ENCODE data around the gene KCNH1. TPM values are rescaled to one million over a fixed set of nuclear protein-coding genes. Genes with fewer than 3 reads are reported as not detected.

KCNH1 gene
- total and polyA plus RNA-seq, 2 experiments from 2014 or later, result 0.28 TPM; not detected in 1

- no peak for TF ChIP-seq EZH2phosphoT487 (IDR thresholded peaks at IDR 0.05; ENCODE audit: unreplicated experiment)
- no peak for TF ChIP-seq ZNF114 (CRISPR knock-in tag; IDR thresholded peaks at IDR 0.05)
- TF ChIP-seq CTCF (conservative IDR thresholded peaks at IDR 0.05; ENCODE audit: low read depth in 2 of 2), result no peak
- TF ChIP-seq POLR2AphosphoS5 (IDR thresholded peaks at IDR 0.05; ENCODE audit: low read depth), result no peak
- no peak for TF ChIP-seq NANOG (IDR thresholded peaks at IDR 0.05; ENCODE audit: borderline replicate concordance)
- TF ChIP-seq, protein P1, sequence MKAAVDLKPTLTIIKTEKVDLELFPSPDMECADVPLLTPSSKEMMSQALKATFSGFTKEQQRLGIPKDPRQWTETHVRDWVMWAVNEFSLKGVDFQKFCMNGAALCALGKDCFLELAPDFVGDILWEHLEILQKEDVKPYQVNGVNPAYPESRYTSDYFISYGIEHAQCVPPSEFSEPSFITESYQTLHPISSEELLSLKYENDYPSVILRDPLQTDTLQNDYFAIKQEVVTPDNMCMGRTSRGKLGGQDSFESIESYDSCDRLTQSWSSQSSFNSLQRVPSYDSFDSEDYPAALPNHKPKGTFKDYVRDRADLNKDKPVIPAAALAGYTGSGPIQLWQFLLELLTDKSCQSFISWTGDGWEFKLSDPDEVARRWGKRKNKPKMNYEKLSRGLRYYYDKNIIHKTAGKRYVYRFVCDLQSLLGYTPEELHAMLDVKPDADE (IDR thresholded peaks at IDR 0.05), result no peak
- no peak for TF ChIP-seq CREB1 (CRISPR knock-in tag; IDR thresholded peaks at IDR 0.05; ENCODE audit: low read depth)
- no peak for TF ChIP-seq EZH2 (IDR thresholded peaks at IDR 0.05; ENCODE audit: low read depth, unreplicated experiment)
Measured at GRCh38 chr1:210648588-210649269, 485.2 kb downstream of the KCNH1 start (continued).

- ATAC-seq (no peak), DNase-seq (ENCODE audit: low spot score) (no peak)
- Mint-ChIP-seq H3K4me3 (no peak overlapping the region), H3K36me3 (ENCODE audit: low read depth) (no peaks in the 10 kb centered on the region), H3K9me3 (no peaks in the 10 kb centered on the region), H3K4me1 (peaks cover 13% of the 10 kb centered on the region; the same call in 2 of the 3 replicates), H3K27ac (no peak overlapping the region; the same call in 1 of the 2 replicates), H3K27me3 (ENCODE audit: insufficient read depth, low read depth, poor library complexity) (no peaks in the 10 kb centered on the region)
- no peaks in the 10 kb centered on the region for H3K4me1 ChIP-seq (ENCODE audit: insufficient read depth)
- no peaks in the 10 kb centered on the region for H3K9me2 ChIP-seq (ENCODE audit: insufficient read depth)
- no peak overlapping the region for H3K4me2 ChIP-seq
- no peaks in the 10 kb centered on the region for H3K79me2 ChIP-seq (replicated peaks; ENCODE audit: insufficient read depth)
- H3F3A ChIP-seq (replicated peaks; ENCODE audit: low read depth), result no peaks in the 10 kb centered on the region
- H3K27me3 ChIP-seq (ENCODE audit: insufficient read depth), result no peaks in the 10 kb centered on the region
- H3K36me3 ChIP-seq (ENCODE audit: insufficient read depth), result no peaks in the 10 kb centered on the region
- no peak overlapping the region for H3K4me3 ChIP-seq
- no peak overlapping the region for H2AFZ ChIP-seq
- no peak overlapping the region for H3K27ac ChIP-seq (ENCODE audit: low read depth)
- H4K20me1 ChIP-seq (replicated peaks; ENCODE audit: insufficient read depth), result no peaks in the 10 kb centered on the region
- no peak for TF ChIP-seq JUNB (IDR thresholded peaks at IDR 0.05; ENCODE audit: unreplicated experiment)
- TF ChIP-seq CTCF (conservative IDR thresholded peaks at IDR 0.05; ENCODE audit: low read depth in 2 of 2), result no peak
- no peak for TF ChIP-seq ZNF462 (CRISPR knock-in tag; IDR thresholded peaks at IDR 0.05)
- TF ChIP-seq EZH2phosphoT487 (IDR thresholded peaks at IDR 0.05; ENCODE audit: unreplicated experiment), result no peak
Measured at GRCh38 chr1:210647406-210648333, 486.3 kb downstream of the KCNH1 start.

All from GM23338 (cell line).